ENCODE measurements around the gene ARHGEF1. TPM values are rescaled to one million over a fixed set of nuclear protein-coding genes. Genes with fewer than 3 reads are reported as not detected.

The ARHGEF1 gene
- total RNA-seq, 1 donor from 2014 or later, result 69.9 TPM

- no peak within 1 kb of the TSS for H3K27ac Mint-ChIP-seq (ENCODE audit: unreplicated experiment)
- H3K27me3 Mint-ChIP-seq (ENCODE audit: low read depth), result peaks cover 84% of the 10 kb centered on the region
- no peak for DNase-seq (ENCODE audit: low read depth, low spot score)
- H3K9me3 Mint-ChIP-seq, result no peaks in the 10 kb centered on the region
- H3K4me1 Mint-ChIP-seq, result no peaks in the 10 kb centered on the region
- no peak for TF ChIP-seq CTCF (conservative IDR thresholded peaks at IDR 0.05)
- H3K4me3 Mint-ChIP-seq, result no peak within 1 kb of the TSS
- H3K36me3 Mint-ChIP-seq (ENCODE audit: low read depth), result no peaks in the 10 kb centered on the region
Observed at GRCh38 chr19:41845001-41845050, 38.2 kb upstream of the ARHGEF1 start, which contains the start of gene DMRTC2. Gene DMRTC2 (plus strand): TSS chr19:41845042. CDS start chr19:41847429, 2,387 bp downstream.

GRCh38 chr19:41845051-41845590, 37.9 kb upstream of the ARHGEF1 start:
- no peak overlapping the region for H3K4me3 Mint-ChIP-seq
- no peaks in the 10 kb centered on the region for H3K36me3 Mint-ChIP-seq (ENCODE audit: low read depth)
- no peaks in the 10 kb centered on the region for H3K4me1 Mint-ChIP-seq
- H3K27ac Mint-ChIP-seq (ENCODE audit: unreplicated experiment), result no peak overlapping the region
- no peak for TF ChIP-seq CTCF (conservative IDR thresholded peaks at IDR 0.05)
- H3K27me3 Mint-ChIP-seq (ENCODE audit: low read depth), result peaks cover 84% of the 10 kb centered on the region
- no peak for DNase-seq (ENCODE audit: low read depth, low spot score)
- H3K9me3 Mint-ChIP-seq, result no peaks in the 10 kb centered on the region

GRCh38 chr19:41847351-41848105, 35.5 kb upstream of the ARHGEF1 start:
- Mint-ChIP-seq H3K9me3 (no peaks in the 10 kb centered on the region), H3K27me3 (ENCODE audit: low read depth) (peaks cover 88% of the 10 kb centered on the region), H3K36me3 (ENCODE audit: low read depth) (no peaks in the 10 kb centered on the region), H3K4me3 (no peak overlapping the region), H3K4me1 (no peaks in the 10 kb centered on the region), H3K27ac (ENCODE audit: unreplicated experiment) (no peak overlapping the region)
- no peak for DNase-seq (ENCODE audit: low read depth, low spot score)
- TF ChIP-seq CTCF (conservative IDR thresholded peaks at IDR 0.05), result no peak

- no peaks in the 10 kb centered on the region for H3K9me3 Mint-ChIP-seq
- no peaks in the 10 kb centered on the region for H3K4me1 Mint-ChIP-seq
- H3K4me3 Mint-ChIP-seq, result no peak overlapping the region
- H3K27me3 Mint-ChIP-seq (ENCODE audit: low read depth), result peaks cover 90% of the 10 kb centered on the region
- no peak for DNase-seq (ENCODE audit: low read depth, low spot score)
- no peaks in the 10 kb centered on the region for H3K36me3 Mint-ChIP-seq (ENCODE audit: low read depth)
- no peak overlapping the region for H3K27ac Mint-ChIP-seq (ENCODE audit: unreplicated experiment)
- TF ChIP-seq CTCF (conservative IDR thresholded peaks at IDR 0.05), result no peak
Observed at GRCh38 chr19:41848666-41849065, 34.3 kb upstream of the ARHGEF1 start.

- Mint-ChIP-seq H3K4me1 (no peaks in the 10 kb centered on the region), H3K9me3 (no peaks in the 10 kb centered on the region), H3K27me3 (ENCODE audit: low read depth) (peaks cover 90% of the 10 kb centered on the region), H3K27ac (ENCODE audit: unreplicated experiment) (no peak overlapping the region), H3K36me3 (ENCODE audit: low read depth) (no peaks in the 10 kb centered on the region), H3K4me3 (no peak overlapping the region)
- no peak for TF ChIP-seq CTCF (conservative IDR thresholded peaks at IDR 0.05)
- DNase-seq (ENCODE audit: low read depth, low spot score), result no peak
Observed at GRCh38 chr19:41849067-41849466, 33.9 kb upstream of the ARHGEF1 start.
